ENCODE measurements around the gene TTC28.
"Not testable (repeated sequence)": the region's sequence is repeated elsewhere in the genome, so short reads cannot be mapped to it uniquely, and the experiment has no call there.

DNA sequence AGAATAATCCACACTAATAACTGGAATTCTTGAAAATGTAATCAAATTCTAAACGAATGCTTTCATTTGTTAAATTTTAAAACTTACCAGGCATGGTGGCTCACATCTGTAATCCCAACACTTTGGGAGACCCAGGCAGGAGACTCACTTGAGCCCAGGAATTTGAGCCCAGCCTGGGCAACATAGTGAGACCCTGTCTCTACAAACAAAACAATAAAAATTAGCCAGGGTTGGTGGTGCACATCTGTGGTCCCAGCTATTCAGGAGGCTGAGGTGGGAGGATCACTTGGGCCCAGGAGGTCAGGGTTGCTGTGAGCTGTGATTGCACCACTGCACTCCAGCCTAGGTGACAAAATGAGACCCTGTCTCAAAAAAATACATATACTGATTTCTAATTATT is 212.6 kb downstream of the TTC28 start:
- not testable (repeated sequence) for TF ChIP-seq POLR2A (IDR thresholded peaks at IDR 0.05; ENCODE audit: borderline replicate concordance, extremely low read depth, insufficient read depth, insufficient read length); POLR2AphosphoS5 (IDR thresholded peaks at IDR 0.05; ENCODE audit: low read depth, low read length); TCF7L2 (IDR thresholded peaks at IDR 0.05; ENCODE audit: borderline replicate concordance, extremely low read depth, insufficient read depth, insufficient read length); ZNF274 (IDR thresholded peaks at IDR 0.05; ENCODE audit: low read depth, low read length); SIN3A (IDR thresholded peaks at IDR 0.05; ENCODE audit: low read depth); EZH2 (IDR thresholded peaks at IDR 0.05); RAD21 (IDR thresholded peaks at IDR 0.05; ENCODE audit: low read depth)
- TF ChIP-seq, protein P1, sequence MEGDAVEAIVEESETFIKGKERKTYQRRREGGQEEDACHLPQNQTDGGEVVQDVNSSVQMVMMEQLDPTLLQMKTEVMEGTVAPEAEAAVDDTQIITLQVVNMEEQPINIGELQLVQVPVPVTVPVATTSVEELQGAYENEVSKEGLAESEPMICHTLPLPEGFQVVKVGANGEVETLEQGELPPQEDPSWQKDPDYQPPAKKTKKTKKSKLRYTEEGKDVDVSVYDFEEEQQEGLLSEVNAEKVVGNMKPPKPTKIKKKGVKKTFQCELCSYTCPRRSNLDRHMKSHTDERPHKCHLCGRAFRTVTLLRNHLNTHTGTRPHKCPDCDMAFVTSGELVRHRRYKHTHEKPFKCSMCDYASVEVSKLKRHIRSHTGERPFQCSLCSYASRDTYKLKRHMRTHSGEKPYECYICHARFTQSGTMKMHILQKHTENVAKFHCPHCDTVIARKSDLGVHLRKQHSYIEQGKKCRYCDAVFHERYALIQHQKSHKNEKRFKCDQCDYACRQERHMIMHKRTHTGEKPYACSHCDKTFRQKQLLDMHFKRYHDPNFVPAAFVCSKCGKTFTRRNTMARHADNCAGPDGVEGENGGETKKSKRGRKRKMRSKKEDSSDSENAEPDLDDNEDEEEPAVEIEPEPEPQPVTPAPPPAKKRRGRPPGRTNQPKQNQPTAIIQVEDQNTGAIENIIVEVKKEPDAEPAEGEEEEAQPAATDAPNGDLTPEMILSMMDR (IDR thresholded peaks at IDR 0.05 in 2 of 3, conservative IDR thresholded peaks at IDR 0.05 in 1 of 3; ENCODE audit: borderline replicate concordance in 1 of 3, insufficient read depth in 1 of 3, low read depth in 2 of 3, low read length in 2 of 3), result not testable (repeated sequence)
- TF ChIP-seq, protein P2, sequence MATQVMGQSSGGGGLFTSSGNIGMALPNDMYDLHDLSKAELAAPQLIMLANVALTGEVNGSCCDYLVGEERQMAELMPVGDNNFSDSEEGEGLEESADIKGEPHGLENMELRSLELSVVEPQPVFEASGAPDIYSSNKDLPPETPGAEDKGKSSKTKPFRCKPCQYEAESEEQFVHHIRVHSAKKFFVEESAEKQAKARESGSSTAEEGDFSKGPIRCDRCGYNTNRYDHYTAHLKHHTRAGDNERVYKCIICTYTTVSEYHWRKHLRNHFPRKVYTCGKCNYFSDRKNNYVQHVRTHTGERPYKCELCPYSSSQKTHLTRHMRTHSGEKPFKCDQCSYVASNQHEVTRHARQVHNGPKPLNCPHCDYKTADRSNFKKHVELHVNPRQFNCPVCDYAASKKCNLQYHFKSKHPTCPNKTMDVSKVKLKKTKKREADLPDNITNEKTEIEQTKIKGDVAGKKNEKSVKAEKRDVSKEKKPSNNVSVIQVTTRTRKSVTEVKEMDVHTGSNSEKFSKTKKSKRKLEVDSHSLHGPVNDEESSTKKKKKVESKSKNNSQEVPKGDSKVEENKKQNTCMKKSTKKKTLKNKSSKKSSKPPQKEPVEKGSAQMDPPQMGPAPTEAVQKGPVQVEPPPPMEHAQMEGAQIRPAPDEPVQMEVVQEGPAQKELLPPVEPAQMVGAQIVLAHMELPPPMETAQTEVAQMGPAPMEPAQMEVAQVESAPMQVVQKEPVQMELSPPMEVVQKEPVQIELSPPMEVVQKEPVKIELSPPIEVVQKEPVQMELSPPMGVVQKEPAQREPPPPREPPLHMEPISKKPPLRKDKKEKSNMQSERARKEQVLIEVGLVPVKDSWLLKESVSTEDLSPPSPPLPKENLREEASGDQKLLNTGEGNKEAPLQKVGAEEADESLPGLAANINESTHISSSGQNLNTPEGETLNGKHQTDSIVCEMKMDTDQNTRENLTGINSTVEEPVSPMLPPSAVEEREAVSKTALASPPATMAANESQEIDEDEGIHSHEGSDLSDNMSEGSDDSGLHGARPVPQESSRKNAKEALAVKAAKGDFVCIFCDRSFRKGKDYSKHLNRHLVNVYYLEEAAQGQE (IDR thresholded peaks at IDR 0.05; ENCODE audit: low read depth), result not testable (repeated sequence)
- TF ChIP-seq, protein P3, sequence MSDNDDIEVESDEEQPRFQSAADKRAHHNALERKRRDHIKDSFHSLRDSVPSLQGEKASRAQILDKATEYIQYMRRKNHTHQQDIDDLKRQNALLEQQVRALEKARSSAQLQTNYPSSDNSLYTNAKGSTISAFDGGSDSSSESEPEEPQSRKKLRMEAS (IDR thresholded peaks at IDR 0.05), result not testable (repeated sequence)
